ENCODE results near the gene KRT36. TPM values are rescaled to one million over a fixed set of nuclear protein-coding genes. Genes with fewer than 3 reads are reported as not detected.

KRT36 gene
- total and polyA plus RNA-seq, 2 of the 8 experiments (the other 6 are each of a cell fraction or from before 2014, with no cell fraction given) = not detected

- Histone ChIP-seq H3K27me3 (replicated peaks in 1 of 4; ENCODE audit: control insufficient read depth in 3 of 4, extremely low read depth in 1 of 4, insufficient read depth in 3 of 4, low read length in 3 of 4) (no peaks in the 10 kb centered on the region; a peak in 1 of 7 replicates), H3K36me3 (ENCODE audit: control insufficient read depth in 2 of 4, insufficient read depth in 4 of 4, low read length in 3 of 4) (no peaks in the 10 kb centered on the region), H2BK12ac (ENCODE audit: low read depth, low read length) (peak overlapping the region; percentile 70; the same call in 1 of the 2 replicates), H3K4me2 (ENCODE audit: insufficient read depth in 1 of 2, low read depth in 2 of 2, low read length in 2 of 2) (no peak overlapping the region), H3K4me1 (replicated peaks in 1 of 4; ENCODE audit: control insufficient read depth in 3 of 4, insufficient read depth in 4 of 4, low read length in 3 of 4) (no peaks in the 10 kb centered on the region; a peak in 1 of 7 replicates), H4K20me1 (replicated peaks in 1 of 2; ENCODE audit: control insufficient read depth in 1 of 2, insufficient read depth in 2 of 2, low read length in 2 of 2) (no peaks in the 10 kb centered on the region), H3K18ac (ENCODE audit: extremely low read depth, low read length) (no peak overlapping the region), H2AFZ (ENCODE audit: low read length) (no peak overlapping the region), H2BK5ac (ENCODE audit: low read depth, low read length) (no peak overlapping the region), H3K9me3 (ENCODE audit: insufficient read depth in 2 of 2, low read depth in 1 of 2, low read length in 1 of 2) (peaks cover 3 to 9% of the 10 kb centered on the region in 2 experiments; a peak in 2 of 4 replicates), H4K8ac (ENCODE audit: extremely low read depth, insufficient read depth, low read length) (no peak overlapping the region), H3K4ac (replicated peaks; ENCODE audit: insufficient read length, low read depth, low read length) (no peak overlapping the region), H3K4me3 (ENCODE audit: extremely low read depth in 1 of 4, insufficient read depth in 2 of 4, low read depth in 3 of 4, low read length in 4 of 4) (no peak overlapping the region), H3K23ac (ENCODE audit: insufficient read length) (no peak overlapping the region), H3K27ac (ENCODE audit: low read depth, low read length) (no peak overlapping the region), H3K79me2 (ENCODE audit: control insufficient read depth in 1 of 2, insufficient read depth in 2 of 2, low read length in 2 of 2) (no peaks in the 10 kb centered on the region), H2BK120ac (replicated peaks; ENCODE audit: low read depth, low read length) (no peak overlapping the region), H3K56ac (replicated peaks; ENCODE audit: insufficient read length, low read depth, low read length) (no peak overlapping the region), H3K9ac (replicated peaks in 1 of 4; ENCODE audit: extremely low read depth in 1 of 4, low read depth in 3 of 4, low read length in 3 of 4) (no peak overlapping the region), H4K91ac (replicated peaks; ENCODE audit: insufficient read length, low read length) (no peak overlapping the region), H3K14ac (ENCODE audit: insufficient read length) (no peak overlapping the region), H4K5ac (ENCODE audit: insufficient read length, low read depth, low read length) (no peak overlapping the region), H3K23me2 (ENCODE audit: low read depth, low read length) (no peaks in the 10 kb centered on the region; the same call in 1 of the 2 replicates), H2BK20ac (ENCODE audit: low read length) (no peak overlapping the region), H3K79me1 (ENCODE audit: low read depth, low read length) (no peaks in the 10 kb centered on the region), H2BK15ac (ENCODE audit: low read length) (no peak overlapping the region), H2AK5ac (ENCODE audit: low read depth, low read length) (no peak overlapping the region)
- no peak for FAIRE-seq
- POLR2A ChIA-PET (ENCODE audit: partially characterized antibody) = no interaction called here
- CTCF ChIA-PET (ENCODE audit: partially characterized antibody) = interaction anchor here (1.0 to 3.1 kb wide), 8 partner anchors 9 to 217 kb away, joined by 3 to 10 read pairs (median 4); no protein-coding TSS in a partner anchor
- 92% methylated on average over 1 of the region's 2 CpGs; no CpG with 5 or more reads in 1 of the 2 experiments for WGBS, 2 experiments (ENCODE audit: extremely low coverage in 1 of 2, insufficient coverage in 1 of 2, insufficient read length in 1 of 2, insufficient replicate concordance in 2 of 2, low coverage in 1 of 2, low lambda C conversion rate in 2 of 2, missing lambda C conversion rate in 1 of 2)
- no peak for DNase-seq (ENCODE audit: low read depth in 1 of 2, low spot score in 2 of 2)
- TF ChIP-seq EGR1 (IDR thresholded peaks at IDR 0.05; ENCODE audit: borderline replicate concordance, low read depth, low read length) (no peak), EZH2 (IDR thresholded peaks at IDR 0.05; ENCODE audit: low read depth, low read length, severe bottlenecking) (no peak), HDAC2 (IDR thresholded peaks at IDR 0.05; ENCODE audit: borderline replicate concordance in 1 of 2, low read depth in 2 of 2, low read length in 2 of 2) (no peak), NRF1 (IDR thresholded peaks at IDR 0.05; ENCODE audit: low read depth, low read length) (no peak), FOSL1 (IDR thresholded peaks at IDR 0.05; ENCODE audit: insufficient read depth, low read depth, low read length) (no peak), SIRT6 (IDR thresholded peaks at IDR 0.05; ENCODE audit: low read length) (no peak)
- TF ChIP-seq, protein P1, sequence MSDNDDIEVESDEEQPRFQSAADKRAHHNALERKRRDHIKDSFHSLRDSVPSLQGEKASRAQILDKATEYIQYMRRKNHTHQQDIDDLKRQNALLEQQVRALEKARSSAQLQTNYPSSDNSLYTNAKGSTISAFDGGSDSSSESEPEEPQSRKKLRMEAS (IDR thresholded peaks at IDR 0.05) = no peak
These were observed 41.2 kb downstream of the KRT36 start for GRCh38 chr17:41448506-41448905.
